Activated CD4-positive, alpha-beta T cell treated with anti-CD3 and anti-CD28 coated beads, Interleukin-2, amount 10 ng/mL, durations not matched to agents 7 days and 5 days (primary cell): ENCODE measurements around the gene TCF7L1. TPM values are rescaled to one million over a fixed set of nuclear protein-coding genes. Genes with fewer than 3 reads are reported as not detected.

Experiments
- CTCF ChIA-PET: fragments of 350-600 bp; sonication (Branson Sonifier 250); formaldehyde crosslinking; loops from one replicate; lab custom pipeline; 2021; ENCODE audit warnings: antibody characterized with exemption; lab: Charles Lee
- POLR2A ChIA-PET: fragments of 350-600 bp; sonication (Branson Sonifier 250); formaldehyde crosslinking; loops from one replicate; lab custom pipeline; 2021; ENCODE audit warnings: antibody characterized with exemption; lab: Charles Lee
- DNase-seq: peaks from one replicate; pipeline ENCODE4 v3.0.0-alpha.2; 2020
- H3K27ac Mint-ChIP-seq: one replicate; pipeline ENCODE4 v1.8.0; 2021; ENCODE audit warnings: mild to moderate bottlenecking, moderate library complexity, mixed read lengths
- H3K27me3 Mint-ChIP-seq: one replicate; pipeline ENCODE4 v1.8.0; 2021; ENCODE audit warnings: mixed read lengths
- H3K36me3 Mint-ChIP-seq: one replicate; pipeline ENCODE4 v1.8.0; 2021; ENCODE audit warnings: low read depth, mixed read lengths
- H3K4me1 Mint-ChIP-seq: one replicate; pipeline ENCODE4 v1.8.0; 2021; ENCODE audit warnings: mixed read lengths
- H3K4me3 Mint-ChIP-seq: one replicate; pipeline ENCODE4 v1.8.0; 2021; ENCODE audit warnings: mild to moderate bottlenecking, moderate library complexity, mixed read lengths
- H3K9me3 Mint-ChIP-seq: one replicate; pipeline ENCODE4 v1.8.0; 2021; ENCODE audit warnings: mixed read lengths
- total RNA-seq, 2 experiments: library from RNA; stranded (reverse); gene quantifications; one replicate each; pipeline ENCODE4 v1.2.3, GENCODE V29; 2021

TCF7L1 gene
- total RNA-seq, 2 experiments from 2014 or later = not detected

- Mint-ChIP-seq H3K27me3 (peaks cover 18% of the 10 kb centered on the region), H3K27ac (no peak overlapping the region), H3K4me1 (no peaks in the 10 kb centered on the region), H3K4me3 (no peak overlapping the region), H3K9me3 (no peaks in the 10 kb centered on the region), H3K36me3 (no peaks in the 10 kb centered on the region)
- POLR2A ChIA-PET = no interaction called here
- DNase-seq = no peak
- CTCF ChIA-PET = interaction anchor here (1.1 to 1.6 kb wide), 2 partner anchors 11 to 21 kb away, joined by 3 read pairs; no protein-coding TSS in a partner anchor
Observed at GRCh38 chr2:85231952-85232351, 98.8 kb downstream of the TCF7L1 start.

- CTCF ChIA-PET = no interaction called here
Observed at GRCh38 chr2:85234868-85235267, 101.7 kb downstream of the TCF7L1 start.

GRCh38 chr2:85235281-85235680 lies 102.1 kb downstream of the TCF7L1 start:
- DNase-seq = no peak
- ChIA-PET POLR2A (no interaction called here), CTCF (no interaction called here)
- Mint-ChIP-seq H3K36me3 (no peaks in the 10 kb centered on the region), H3K27ac (no peak overlapping the region), H3K9me3 (no peaks in the 10 kb centered on the region), H3K27me3 (peaks cover 24% of the 10 kb centered on the region), H3K4me3 (no peak overlapping the region), H3K4me1 (no peaks in the 10 kb centered on the region)

More at GRCh38 chr2:85234868-85235267, 101.7 kb downstream of the TCF7L1 start:
- H3K4me3 Mint-ChIP-seq = no peak overlapping the region
- no peaks in the 10 kb centered on the region for H3K4me1 Mint-ChIP-seq
- peaks cover 24% of the 10 kb centered on the region for H3K27me3 Mint-ChIP-seq
- no peaks in the 10 kb centered on the region for H3K36me3 Mint-ChIP-seq
- H3K27ac Mint-ChIP-seq = no peak overlapping the region
- POLR2A ChIA-PET = no interaction called here
- no peaks in the 10 kb centered on the region for H3K9me3 Mint-ChIP-seq
- DNase-seq = no peak

- ChIA-PET CTCF (interaction anchor here (1.2 to 1.3 kb wide), 2 partner anchors 10 to 30 kb away, joined by 3 read pairs; no protein-coding TSS in a partner anchor), POLR2A (no interaction called here)
- Mint-ChIP-seq H3K9me3 (no peaks in the 10 kb centered on the region), H3K4me1 (peaks cover 3% of the 10 kb centered on the region), H3K4me3 (no peak overlapping the region), H3K36me3 (no peaks in the 10 kb centered on the region), H3K27ac (no peak overlapping the region), H3K27me3 (peaks cover 26% of the 10 kb centered on the region)
- DNase-seq = no peak
Observed at GRCh38 chr2:85236084-85236483, 102.9 kb downstream of the TCF7L1 start.

GRCh38 chr2:85237849-85238565 lies 104.8 kb downstream of the TCF7L1 start:
- no peaks in the 10 kb centered on the region for H3K36me3 Mint-ChIP-seq
- POLR2A ChIA-PET = no interaction called here
- H3K9me3 Mint-ChIP-seq = no peaks in the 10 kb centered on the region
- H3K4me1 Mint-ChIP-seq = peaks cover 4% of the 10 kb centered on the region
- H3K27me3 Mint-ChIP-seq = peaks cover 18% of the 10 kb centered on the region
- no peak for DNase-seq
- no peak overlapping the region for H3K4me3 Mint-ChIP-seq
- H3K27ac Mint-ChIP-seq = no peak overlapping the region
- CTCF ChIA-PET = no interaction called here

- CTCF ChIA-PET = no interaction called here
- H3K27me3 Mint-ChIP-seq = peaks cover 17% of the 10 kb centered on the region
Observed at GRCh38 chr2:85238607-85239006, 105.4 kb downstream of the TCF7L1 start.

GRCh38 chr2:85239102-85239501 lies 105.9 kb downstream of the TCF7L1 start:
- POLR2A ChIA-PET = no interaction called here
- H3K36me3 Mint-ChIP-seq = no peaks in the 10 kb centered on the region
- no peak overlapping the region for H3K4me3 Mint-ChIP-seq
- no peak overlapping the region for H3K27ac Mint-ChIP-seq
- no peak for DNase-seq
- CTCF ChIA-PET = no interaction called here
- no peaks in the 10 kb centered on the region for H3K9me3 Mint-ChIP-seq
- H3K4me1 Mint-ChIP-seq = peaks cover 4% of the 10 kb centered on the region
- peaks cover 15% of the 10 kb centered on the region for H3K27me3 Mint-ChIP-seq

More at GRCh38 chr2:85238607-85239006, 105.4 kb downstream of the TCF7L1 start:
- H3K4me1 Mint-ChIP-seq = peaks cover 4% of the 10 kb centered on the region
- H3K27ac Mint-ChIP-seq = no peak overlapping the region
- no peaks in the 10 kb centered on the region for H3K36me3 Mint-ChIP-seq
- POLR2A ChIA-PET = no interaction called here
- no peak overlapping the region for H3K4me3 Mint-ChIP-seq
- H3K9me3 Mint-ChIP-seq = no peaks in the 10 kb centered on the region
- no peak for DNase-seq

GRCh38 chr2:85240055-85240454 lies 106.9 kb downstream of the TCF7L1 start:
- H3K36me3 Mint-ChIP-seq = no peaks in the 10 kb centered on the region
- no peak for DNase-seq
- H3K9me3 Mint-ChIP-seq = no peaks in the 10 kb centered on the region
- H3K4me3 Mint-ChIP-seq = no peak overlapping the region
- H3K27me3 Mint-ChIP-seq = peaks cover 19% of the 10 kb centered on the region
- H3K4me1 Mint-ChIP-seq = peaks cover 4% of the 10 kb centered on the region
- ChIA-PET POLR2A (no interaction called here), CTCF (no interaction called here)
- H3K27ac Mint-ChIP-seq = no peak overlapping the region

GRCh38 chr2:85242321-85242720 lies 109.1 kb downstream of the TCF7L1 start:
- H3K9me3 Mint-ChIP-seq = no peaks in the 10 kb centered on the region
- ChIA-PET CTCF (no interaction called here), POLR2A (no interaction called here)
- H3K27ac Mint-ChIP-seq = no peak overlapping the region
- H3K4me1 Mint-ChIP-seq = peaks cover 4% of the 10 kb centered on the region
- peaks cover 15% of the 10 kb centered on the region for H3K27me3 Mint-ChIP-seq
- no peak for DNase-seq
- no peak overlapping the region for H3K4me3 Mint-ChIP-seq
- no peaks in the 10 kb centered on the region for H3K36me3 Mint-ChIP-seq

GRCh38 chr2:85243101-85244072 lies 110.2 kb downstream of the TCF7L1 start:
- Mint-ChIP-seq H3K9me3 (no peaks in the 10 kb centered on the region), H3K4me3 (no peak overlapping the region), H3K27me3 (peaks cover 9% of the 10 kb centered on the region), H3K4me1 (peaks cover 4% of the 10 kb centered on the region), H3K27ac (no peak overlapping the region), H3K36me3 (no peaks in the 10 kb centered on the region)
- CTCF ChIA-PET = no interaction called here
- peak; percentile 25 for DNase-seq
- POLR2A ChIA-PET = no interaction called here

- H3K9me3 Mint-ChIP-seq = no peaks in the 10 kb centered on the region
- no peaks in the 10 kb centered on the region for H3K36me3 Mint-ChIP-seq
- POLR2A ChIA-PET = no interaction called here
- H3K4me1 Mint-ChIP-seq = peaks cover 4% of the 10 kb centered on the region
- CTCF ChIA-PET = interaction anchor here (0.6 kb wide), 1 partner anchor 15 kb away, joined by 3 read pairs; no protein-coding TSS in a partner anchor
- no peak for DNase-seq
- H3K27ac Mint-ChIP-seq = no peak overlapping the region
- no peak overlapping the region for H3K4me3 Mint-ChIP-seq
- H3K27me3 Mint-ChIP-seq = peaks cover 9% of the 10 kb centered on the region
Observed at GRCh38 chr2:85244828-85245227, 111.6 kb downstream of the TCF7L1 start.

GRCh38 chr2:85245891-85246290 lies 112.7 kb downstream of the TCF7L1 start:
- H3K27ac Mint-ChIP-seq = no peak overlapping the region
- no peak overlapping the region for H3K4me3 Mint-ChIP-seq
- ChIA-PET CTCF (interaction anchor here (1.2 kb wide), 1 partner anchor 9 kb away, joined by 3 read pairs; no protein-coding TSS in a partner anchor), POLR2A (no interaction called here)
- H3K9me3 Mint-ChIP-seq = no peaks in the 10 kb centered on the region
- peaks cover 6% of the 10 kb centered on the region for H3K27me3 Mint-ChIP-seq
- H3K4me1 Mint-ChIP-seq = peaks cover 3% of the 10 kb centered on the region
- no peaks in the 10 kb centered on the region for H3K36me3 Mint-ChIP-seq
- DNase-seq = no peak

GRCh38 chr2:85246348-85246747 lies 113.2 kb downstream of the TCF7L1 start:
- CTCF ChIA-PET = interaction anchor here (0.5 to 1.2 kb wide), 2 partner anchors 9 to 371 kb away, joined by 3 read pairs; no protein-coding TSS in a partner anchor
- no peaks in the 10 kb centered on the region for H3K9me3 Mint-ChIP-seq
- H3K36me3 Mint-ChIP-seq = no peaks in the 10 kb centered on the region
- H3K4me1 Mint-ChIP-seq = no peaks in the 10 kb centered on the region
- POLR2A ChIA-PET = interaction anchor here (0.6 kb wide), 1 partner anchor 19 kb away, joined by 3 read pairs; no protein-coding TSS in a partner anchor
- DNase-seq = no peak
- no peak overlapping the region for H3K27ac Mint-ChIP-seq
- peaks cover 6% of the 10 kb centered on the region for H3K27me3 Mint-ChIP-seq
- H3K4me3 Mint-ChIP-seq = no peak overlapping the region
